ENCODE results near the gene KRTAP20-2.

- TF ChIP-seq CTCF (IDR thresholded peaks at IDR 0.05; ENCODE audit: low read depth, low read length, missing input control) (no peak), YY1 (IDR thresholded peaks at IDR 0.05) (no peak), MAX (IDR thresholded peaks at IDR 0.05) (no peak), SP1 (IDR thresholded peaks at IDR 0.05) (no peak), REST (IDR thresholded peaks at IDR 0.05) (no peak), ZBTB33 (IDR thresholded peaks at IDR 0.05) (no peak), GABPA (IDR thresholded peaks at IDR 0.05 in 1 of 2, conservative IDR thresholded peaks at IDR 0.05 in 1 of 2) (no peak), EGR1 (IDR thresholded peaks at IDR 0.05; ENCODE audit: low read depth in 2 of 2) (no peak)
These were observed 3.7 kb downstream of the KRTAP20-2 start for GRCh38 chr21:30638686-30639085.
